WTC11 (cell line): Measurements from ENCODE around the gene POLR2E. TPM values are rescaled to one million over a fixed set of nuclear protein-coding genes. Genes with fewer than 3 reads are reported as not detected.

Experiments used
- ATAC-seq: fragments of 200-7000 bp; cut with Tn5 transposase; 2 replicates; pipeline ENCODE4 v1.10.0; 2021; ENCODE audit warnings: mild to moderate bottlenecking, moderate library complexity
- CTCF ChIA-PET: fragments of 300-600 bp; sonication (Branson Sonifier 250); formaldehyde crosslinking; loops from one replicate; lab custom pipeline; 2021; ENCODE audit warnings: antibody characterized with exemption; lab: Charles Lee
- POLR2A ChIA-PET: fragments of 350-600 bp; sonication (Branson Sonifier 250); formaldehyde crosslinking; loops from one replicate; lab custom pipeline; 2021; ENCODE audit warnings: antibody characterized with exemption; lab: Charles Lee
- DNase-seq: peaks from one replicate; pipeline ENCODE4 v3.0.0; 2021; ENCODE audit warnings: low spot score
- H3K27ac Mint-ChIP-seq: 2 replicates; pipeline ENCODE4 v1.8.0; 2021; ENCODE audit warnings: mixed read lengths
- H3K27me3 Mint-ChIP-seq: 2 replicates; pipeline ENCODE4 v1.8.0; 2021; ENCODE audit warnings: low read depth, mild to moderate bottlenecking, moderate library complexity, mixed read lengths
- H3K36me3 Mint-ChIP-seq: 2 replicates; pipeline ENCODE4 v1.8.0; 2021; ENCODE audit warnings: mixed read lengths
- H3K4me1 Mint-ChIP-seq: 2 replicates; pipeline ENCODE4 v1.8.0; 2022; ENCODE audit warnings: mixed read lengths
- H3K4me3 Mint-ChIP-seq: 2 replicates; pipeline ENCODE4 v1.8.0; 2021; ENCODE audit warnings: mild to moderate bottlenecking, moderate library complexity, mixed read lengths
- H3K9me3 Mint-ChIP-seq: 2 replicates; pipeline ENCODE4 v1.8.0; 2021; ENCODE audit warnings: mixed read lengths
- ATF2 ChIP-seq: sonication (generic); formaldehyde crosslinking; IDR thresholded peaks from 2 replicates; pipeline ENCODE4 v1.8.1; 2022; ENCODE audit warnings: low read depth, missing genetic modification reagents, borderline replicate concordance
- CBFB ChIP-seq: sonication (generic); formaldehyde crosslinking; IDR thresholded peaks from 2 replicates; pipeline ENCODE4 v1.8.1; 2022; ENCODE audit warnings: mild to moderate bottlenecking, low read depth, missing genetic modification reagents
- CREB1 ChIP-seq: sonication (generic); formaldehyde crosslinking; IDR thresholded peaks from 2 replicates; pipeline ENCODE4 v1.8.0; 2023; ENCODE audit warnings: mild to moderate bottlenecking, missing genetic modification reagents
- E2F5 ChIP-seq: sonication (generic); formaldehyde crosslinking; IDR thresholded peaks from 2 replicates; pipeline ENCODE4 v1.8.1; 2022; ENCODE audit warnings: mild to moderate bottlenecking, moderate library complexity, missing genetic modification reagents
- EMX1 ChIP-seq: fragments of 250-450 bp; sonication (Bioruptor Pico); IDR thresholded peaks from 2 replicates; pipeline ENCODE4 v1.8.0; 2021; ENCODE audit warnings: mild to moderate bottlenecking
- ERG ChIP-seq: fragments of 250-450 bp; sonication (Bioruptor Pico); IDR thresholded peaks from 2 replicates; pipeline ENCODE4 v1.8.0; 2021; ENCODE audit warnings: mild to moderate bottlenecking
- ESRRA ChIP-seq: sonication (generic); formaldehyde crosslinking; IDR thresholded peaks from 2 replicates; pipeline ENCODE4 v1.8.1; 2022; ENCODE audit warnings: mild to moderate bottlenecking, missing genetic modification reagents, borderline replicate concordance
- GTF2I ChIP-seq: fragments of 250-450 bp; sonication (Bioruptor Pico); conservative IDR thresholded peaks from 2 replicates; pipeline ENCODE4 v1.4.0; 2021; ENCODE audit warnings: mild to moderate bottlenecking
- JUN ChIP-seq: sonication (generic); formaldehyde crosslinking; IDR thresholded peaks from 2 replicates; pipeline ENCODE4 v1.8.0; 2023; ENCODE audit warnings: mild to moderate bottlenecking, missing genetic modification reagents
- MYBL2 ChIP-seq: sonication (generic); formaldehyde crosslinking; IDR thresholded peaks from 2 replicates; pipeline ENCODE4 v1.8.1; 2023; ENCODE audit warnings: mild to moderate bottlenecking, moderate library complexity, missing genetic modification reagents
- NR1H2 ChIP-seq: sonication (generic); formaldehyde crosslinking; IDR thresholded peaks from 2 replicates; pipeline ENCODE4 v1.9.0; 2021; ENCODE audit warnings: mild to moderate bottlenecking, moderate library complexity, missing genetic modification reagents
- SOX15 ChIP-seq: fragments of 250-450 bp; sonication (Bioruptor Pico); IDR thresholded peaks from 2 replicates; pipeline ENCODE4 v1.9.0; 2021; ENCODE audit warnings: mild to moderate bottlenecking
- SP1 ChIP-seq: sonication (generic); formaldehyde crosslinking; conservative IDR thresholded peaks from 2 replicates; pipeline ENCODE4 v1.8.1; 2022; ENCODE audit warnings: missing genetic modification reagents
- ZMAT4 ChIP-seq: fragments of 250-450 bp; sonication (Bioruptor Pico); IDR thresholded peaks from 2 replicates; pipeline ENCODE4 v1.9.0; 2021; ENCODE audit warnings: mild to moderate bottlenecking
- ZNF263 ChIP-seq: sonication (generic); formaldehyde crosslinking; IDR thresholded peaks from 2 replicates; pipeline ENCODE4 v1.8.1; 2022; ENCODE audit warnings: low read depth, mild to moderate bottlenecking, moderate library complexity, missing genetic modification reagents
- ZNF532 ChIP-seq: fragments of 250-450 bp; sonication (Bioruptor Pico); IDR thresholded peaks from 2 replicates; pipeline ENCODE4 v1.9.0; 2021; ENCODE audit warnings: mild to moderate bottlenecking, borderline replicate concordance
- ZNF671 ChIP-seq: fragments of 250-450 bp; sonication (Bioruptor Pico); IDR thresholded peaks from 2 replicates; pipeline ENCODE4 v1.8.0; 2021; ENCODE audit warnings: mild to moderate bottlenecking
- total RNA-seq: library from RNA; stranded (reverse); gene quantifications from 3 replicates; pipeline ENCODE4 v1.2.3, GENCODE V29; 2021
- TF ChIP-seq, protein P1 (sequence below): fragments of 250-450 bp; sonication (Bioruptor Pico); IDR thresholded peaks from 2 replicates; pipeline ENCODE4 v1.9.0; 2021; ENCODE audit warnings: moderate library complexity, mild to moderate bottlenecking, inconsistent platforms, borderline replicate concordance
- TF ChIP-seq, protein P2 (sequence below): sonication (generic); formaldehyde crosslinking; IDR thresholded peaks from 2 replicates; pipeline ENCODE4 v1.8.0; 2023; ENCODE audit warnings: missing genetic modification reagents, mild to moderate bottlenecking, borderline replicate concordance
- TF ChIP-seq, protein P3 (sequence below): sonication (generic); formaldehyde crosslinking; IDR thresholded peaks from 2 replicates; pipeline ENCODE4 v1.8.0; 2022; ENCODE audit warnings: mild to moderate bottlenecking, missing genetic modification reagents

POLR2E gene
- total RNA-seq, 1 experiment from 2014 or later, result 275 TPM

- ChIA-PET CTCF (interaction anchor here (0.5 to 3.4 kb wide), 13 partner anchors 9 to 181 kb away, joined by 3 to 29 read pairs (median 4); partner anchors contain the start of genes ARHGAP45 and CNN2), POLR2A (interaction anchor here (0.5 to 3.2 kb wide), 11 partner anchors 8 to 178 kb away, joined by 3 to 70 read pairs (median 4); partner anchors contain the start of genes ARHGAP45, CNN2 and RNU6-2)
- DNase-seq, result peak; percentile 100
- Mint-ChIP-seq H3K9me3 (no peaks in the 10 kb centered on the region), H3K27ac (peak within 1 kb of the TSS; percentile 90), H3K27me3 (no peaks in the 10 kb centered on the region), H3K4me3 (peak within 1 kb of the TSS; percentile 84), H3K36me3 (peaks cover 28% of the 10 kb centered on the region), H3K4me1 (peaks cover 12% of the 10 kb centered on the region)
- peak; percentile 84 for ATAC-seq
- TF ChIP-seq, protein P1, sequence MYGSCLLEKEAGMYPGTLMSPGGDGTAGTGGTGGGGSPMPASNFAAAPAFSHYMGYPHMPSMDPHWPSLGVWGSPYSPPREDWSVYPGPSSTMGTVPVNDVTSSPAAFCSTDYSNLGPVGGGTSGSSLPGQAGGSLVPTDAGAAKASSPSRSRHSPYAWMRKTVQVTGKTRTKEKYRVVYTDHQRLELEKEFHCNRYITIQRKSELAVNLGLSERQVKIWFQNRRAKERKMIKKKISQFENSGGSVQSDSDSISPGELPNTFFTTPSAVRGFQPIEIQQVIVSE, result 0 out of 2 replicates have a peak, but pooled peaks have one; percentile 20
- TF ChIP-seq ESRRA (CRISPR knock-in tag) (no peak), EMX1 (peak; percentile 92), ERG (CRISPR knock-in tag) (peak; percentile 80), ZMAT4 (CRISPR knock-in tag) (0 out of 2 replicates have a peak, but pooled peaks have one; percentile 2), ZNF671 (CRISPR knock-in tag) (0 out of 2 replicates have a peak, but pooled peaks have one; percentile 63), ATF2 (CRISPR knock-in tag) (no peak), ZNF532 (CRISPR knock-in tag) (peak; percentile 89; the same call in 1 of the 2 replicates), ZNF263 (CRISPR knock-in tag) (no peak), SOX15 (CRISPR knock-in tag) (no peak), CREB1 (no peak; the same call in 1 of the 2 replicates), E2F5 (CRISPR knock-in tag) (peak; percentile 67), JUN (CRISPR knock-in tag) (no peak), GTF2I (CRISPR knock-in tag) (no peak), SP1 (CRISPR knock-in tag) (peak; percentile 99), NR1H2 (CRISPR knock-in tag) (no peak), MYBL2 (CRISPR knock-in tag) (no peak), CBFB (CRISPR knock-in tag) (no peak)
- TF ChIP-seq, protein P2, sequence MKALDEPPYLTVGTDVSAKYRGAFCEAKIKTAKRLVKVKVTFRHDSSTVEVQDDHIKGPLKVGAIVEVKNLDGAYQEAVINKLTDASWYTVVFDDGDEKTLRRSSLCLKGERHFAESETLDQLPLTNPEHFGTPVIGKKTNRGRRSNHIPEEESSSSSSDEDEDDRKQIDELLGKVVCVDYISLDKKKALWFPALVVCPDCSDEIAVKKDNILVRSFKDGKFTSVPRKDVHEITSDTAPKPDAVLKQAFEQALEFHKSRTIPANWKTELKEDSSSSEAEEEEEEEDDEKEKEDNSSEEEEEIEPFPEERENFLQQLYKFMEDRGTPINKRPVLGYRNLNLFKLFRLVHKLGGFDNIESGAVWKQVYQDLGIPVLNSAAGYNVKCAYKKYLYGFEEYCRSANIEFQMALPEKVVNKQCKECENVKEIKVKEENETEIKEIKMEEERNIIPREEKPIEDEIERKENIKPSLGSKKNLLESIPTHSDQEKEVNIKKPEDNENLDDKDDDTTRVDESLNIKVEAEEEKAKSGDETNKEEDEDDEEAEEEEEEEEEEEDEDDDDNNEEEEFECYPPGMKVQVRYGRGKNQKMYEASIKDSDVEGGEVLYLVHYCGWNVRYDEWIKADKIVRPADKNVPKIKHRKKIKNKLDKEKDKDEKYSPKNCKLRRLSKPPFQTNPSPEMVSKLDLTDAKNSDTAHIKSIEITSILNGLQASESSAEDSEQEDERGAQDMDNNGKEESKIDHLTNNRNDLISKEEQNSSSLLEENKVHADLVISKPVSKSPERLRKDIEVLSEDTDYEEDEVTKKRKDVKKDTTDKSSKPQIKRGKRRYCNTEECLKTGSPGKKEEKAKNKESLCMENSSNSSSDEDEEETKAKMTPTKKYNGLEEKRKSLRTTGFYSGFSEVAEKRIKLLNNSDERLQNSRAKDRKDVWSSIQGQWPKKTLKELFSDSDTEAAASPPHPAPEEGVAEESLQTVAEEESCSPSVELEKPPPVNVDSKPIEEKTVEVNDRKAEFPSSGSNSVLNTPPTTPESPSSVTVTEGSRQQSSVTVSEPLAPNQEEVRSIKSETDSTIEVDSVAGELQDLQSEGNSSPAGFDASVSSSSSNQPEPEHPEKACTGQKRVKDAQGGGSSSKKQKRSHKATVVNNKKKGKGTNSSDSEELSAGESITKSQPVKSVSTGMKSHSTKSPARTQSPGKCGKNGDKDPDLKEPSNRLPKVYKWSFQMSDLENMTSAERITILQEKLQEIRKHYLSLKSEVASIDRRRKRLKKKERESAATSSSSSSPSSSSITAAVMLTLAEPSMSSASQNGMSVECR, result peak; percentile 15; the same call in 1 of the 2 replicates
- TF ChIP-seq, protein P3, sequence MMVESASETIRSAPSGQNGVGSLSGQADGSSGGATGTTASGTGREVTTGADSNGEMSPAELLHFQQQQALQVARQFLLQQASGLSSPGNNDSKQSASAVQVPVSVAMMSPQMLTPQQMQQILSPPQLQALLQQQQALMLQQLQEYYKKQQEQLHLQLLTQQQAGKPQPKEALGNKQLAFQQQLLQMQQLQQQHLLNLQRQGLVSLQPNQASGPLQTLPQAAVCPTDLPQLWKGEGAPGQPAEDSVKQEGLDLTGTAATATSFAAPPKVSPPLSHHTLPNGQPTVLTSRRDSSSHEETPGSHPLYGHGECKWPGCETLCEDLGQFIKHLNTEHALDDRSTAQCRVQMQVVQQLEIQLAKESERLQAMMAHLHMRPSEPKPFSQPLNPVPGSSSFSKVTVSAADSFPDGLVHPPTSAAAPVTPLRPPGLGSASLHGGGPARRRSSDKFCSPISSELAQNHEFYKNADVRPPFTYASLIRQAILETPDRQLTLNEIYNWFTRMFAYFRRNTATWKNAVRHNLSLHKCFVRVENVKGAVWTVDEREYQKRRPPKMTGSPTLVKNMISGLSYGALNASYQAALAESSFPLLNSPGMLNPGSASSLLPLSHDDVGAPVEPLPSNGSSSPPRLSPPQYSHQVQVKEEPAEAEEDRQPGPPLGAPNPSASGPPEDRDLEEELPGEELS, result no peak
Observed at GRCh38 chr19:1039646-1040475, 55.3 kb downstream of the POLR2E start, which contains the start of gene ABCA7. ABCA7 (plus strand) TSS chr19:1040107; CDS start chr19:1041362, 1,255 bp downstream.
